HepG2 (cell line): ENCODE results near the gene WNT10A. TPM values are rescaled to one million over a fixed set of nuclear protein-coding genes. Genes with fewer than 3 reads are reported as not detected.
A peak's percentile ranks its signal among the peaks of the same experiment; 100 is the strongest.

Experiments
- ATAC-seq: fragments of 200-7000 bp; cut with Tn5 transposase; 3 replicates; pipeline ENCODE4 v1.9.1; 2020; ENCODE audit warnings: mild to moderate bottlenecking, moderate library complexity
- BruUV-seq: library from RNA; stranded (reverse); fragments of 400-500 nt; replicated peaks from 2 replicates; lab custom pipeline; 2021; lab: Mats Ljungman, UMichigan
- CTCF ChIA-PET: fragments of 300-600 bp; formaldehyde crosslinking; extraction: SDS; loops from one replicate; lab custom pipeline; 2021; ENCODE audit warnings: low total read pairs, inconsistent platforms, low intra/inter-chr PET ratio; lab: Yijun Ruan, JAX
- POLR2A ChIA-PET: fragments of 350-600 bp; sonication (Branson Sonifier 250); formaldehyde crosslinking; loops from one replicate; lab custom pipeline; 2020; ENCODE audit warnings: antibody characterized with exemption, inconsistent platforms; lab: Yijun Ruan, JAX
- DNase-seq: peaks from one replicate; pipeline ENCODE4 v3.0.0-alpha.2; 2015; ENCODE audit warnings: low spot score
- FAIRE-seq: peaks from 3 replicates; lab custom pipeline; 2011; peaks lifted over from hg19 to GRCh38; lab: Jason Lieb, UNC
- H2AFZ ChIP-seq: one replicate; pipeline ENCODE4 v1.6.1; 2011; ENCODE audit warnings: low read length, inconsistent platforms
- H3K27ac ChIP-seq: fragments of 300-600 bp; 3 replicates; pipeline ENCODE4 v1.8.0; 2011; ENCODE audit warnings: mixed run types, mild to moderate bottlenecking, mixed read lengths, low read length, inconsistent platforms; ENCODE audit not compliant: insufficient read depth; ENCODE audit errors: extremely low read length
- H3K27me3 ChIP-seq, 2 experiments: fragments of 200-600 bp in 1 of 2; 2 replicates in 1 of 2; 3 replicates in 1 of 2; pipeline versions ENCODE4 v1.6.0 to v1.8.0; 2011; ENCODE audit warnings: low read length in 2 of 2, mild to moderate bottlenecking in 2 of 2, moderate library complexity in 2 of 2, inconsistent platforms in 1 of 2; ENCODE audit not compliant: insufficient read depth in 2 of 2, control insufficient read depth in 1 of 2
- H3K36me3 ChIP-seq, 2 experiments: fragments of 200-600 bp in 1 of 2; replicated peaks in 1 of 2; 2 replicates in 1 of 2; 3 replicates in 1 of 2; pipeline versions ENCODE4 v1.5.1 to v1.8.0; 2011; ENCODE audit warnings: low read length in 2 of 2, inconsistent platforms in 1 of 2; ENCODE audit not compliant: insufficient read depth in 2 of 2, control insufficient read depth in 1 of 2
- H3K4me1 ChIP-seq: 2 replicates; pipeline ENCODE4 v1.5.1; 2012; ENCODE audit warnings: low read length, inconsistent platforms; ENCODE audit not compliant: insufficient read depth
- H3K4me2 ChIP-seq: 2 replicates; pipeline ENCODE4 v1.6.0; 2011; ENCODE audit warnings: low read depth, low read length, inconsistent platforms
- H3K4me3 ChIP-seq, 3 experiments: fragments of 200-600 bp in 1 of 3; sonication (generic), shearing (Covaris generic) in 1 of 3; replicated peaks in 1 of 3; 2 replicates each; pipeline ENCODE4 v1.5.1; 2011 to 2016; ENCODE audit warnings: low read length in 3 of 3, inconsistent platforms in 2 of 3, low read depth in 2 of 3, mild to moderate bottlenecking in 2 of 3, control low read depth in 1 of 3, mixed read lengths in 1 of 3; ENCODE audit not compliant: insufficient read depth in 1 of 3
- H3K79me2 ChIP-seq: one replicate; pipeline ENCODE4 v1.6.1; 2011; ENCODE audit warnings: low read length, inconsistent platforms; ENCODE audit not compliant: insufficient read depth
- H3K9ac ChIP-seq: 2 replicates; pipeline ENCODE4 v1.6.0; 2011; ENCODE audit warnings: mild to moderate bottlenecking, low read depth, low read length, inconsistent platforms; ENCODE audit not compliant: insufficient read depth
- H3K9me3 ChIP-seq: 2 replicates; pipeline ENCODE4 v1.5.1; 2012; ENCODE audit warnings: mild to moderate bottlenecking, low read length
- H4K20me1 ChIP-seq: 2 replicates; pipeline ENCODE4 v1.6.0; 2011; ENCODE audit warnings: inconsistent platforms, mild to moderate bottlenecking, low read length, moderate library complexity; ENCODE audit not compliant: insufficient read depth
- ATAD3A ChIP-seq: sonication (generic); formaldehyde crosslinking; IDR thresholded peaks from 2 replicates; pipeline ENCODE4 v1.4.0; 2020; ENCODE audit warnings: missing genetic modification reagents
- CCDC6 ChIP-seq: sonication (generic); formaldehyde crosslinking; IDR thresholded peaks from 2 replicates; pipeline ENCODE4 v1.8.1; 2022; ENCODE audit warnings: mild to moderate bottlenecking, missing genetic modification reagents, moderate library complexity
- E2F5 ChIP-seq: sonication (generic); formaldehyde crosslinking; conservative IDR thresholded peaks from 2 replicates; pipeline ENCODE4 v1.4.0; 2020; ENCODE audit warnings: missing genetic modification reagents
- FOXP1 ChIP-seq, 2 experiments: fragments of 450-650 bp in 1 of 2; IDR thresholded peaks; 2 replicates each; pipeline ENCODE4 v1.6.1; 2017 to 2018; ENCODE audit warnings: antibody characterized with exemption in 1 of 2
- MBD4 ChIP-seq: IDR thresholded peaks from 2 replicates; pipeline ENCODE4 v1.6.1; 2012; ENCODE audit warnings: low read length, inconsistent platforms, borderline replicate concordance
- MED1 ChIP-seq: sonication (generic); formaldehyde crosslinking; IDR thresholded peaks from 2 replicates; pipeline ENCODE4 v1.4.0; 2020; ENCODE audit warnings: missing genetic modification reagents
- NR2C2 ChIP-seq: sonication (generic); formaldehyde crosslinking; IDR thresholded peaks from 2 replicates; pipeline ENCODE4 v1.4.0; 2020; ENCODE audit warnings: missing genetic modification reagents, mild to moderate bottlenecking, moderate library complexity, borderline replicate concordance
- NRL ChIP-seq: sonication (generic); formaldehyde crosslinking; IDR thresholded peaks from 2 replicates; pipeline ENCODE4 v1.5.0; 2020; ENCODE audit warnings: missing genetic modification reagents, mild to moderate bottlenecking, moderate library complexity, borderline replicate concordance
- ZBTB14 ChIP-seq: sonication (generic); formaldehyde crosslinking; IDR thresholded peaks from 2 replicates; pipeline ENCODE4 v1.4.0; 2020; ENCODE audit warnings: missing genetic modification reagents
- ZBTB33 ChIP-seq: sonication (generic); formaldehyde crosslinking; IDR thresholded peaks from 2 replicates; pipeline ENCODE4 v1.4.0; 2020; ENCODE audit warnings: missing genetic modification reagents
- ZBTB42 ChIP-seq: sonication (generic); formaldehyde crosslinking; IDR thresholded peaks from 2 replicates; pipeline ENCODE4 v1.5.0; 2020; ENCODE audit warnings: mild to moderate bottlenecking, missing genetic modification reagents
- ZNF354B ChIP-seq: sonication (generic); formaldehyde crosslinking; IDR thresholded peaks from 2 replicates; pipeline ENCODE4 v1.8.0; 2022; ENCODE audit warnings: mild to moderate bottlenecking, missing genetic modification reagents
- ZNF430 ChIP-seq: sonication (generic); formaldehyde crosslinking; IDR thresholded peaks from 2 replicates; pipeline ENCODE4 v1.9.0; 2021; ENCODE audit warnings: mild to moderate bottlenecking, missing genetic modification reagents
- ZNF546 ChIP-seq: sonication (generic); formaldehyde crosslinking; conservative IDR thresholded peaks from 2 replicates; pipeline ENCODE4 v1.8.1; 2023; ENCODE audit warnings: mild to moderate bottlenecking, missing genetic modification reagents
- ZNF550 ChIP-seq: sonication (generic); formaldehyde crosslinking; IDR thresholded peaks from 2 replicates; pipeline ENCODE4 v1.4.0; 2020; ENCODE audit warnings: mild to moderate bottlenecking, missing genetic modification reagents, borderline replicate concordance
- ZNF616 ChIP-seq: sonication (generic); formaldehyde crosslinking; IDR thresholded peaks from 2 replicates; pipeline ENCODE4 v1.5.0; 2020; ENCODE audit warnings: low read depth, mild to moderate bottlenecking, missing genetic modification reagents
- ZNF639 ChIP-seq: conservative IDR thresholded peaks from 2 replicates; pipeline ENCODE4 v1.6.1; 2018; ENCODE audit warnings: missing genetic modification reagents
- ZNF670 ChIP-seq: sonication (generic); formaldehyde crosslinking; IDR thresholded peaks from 2 replicates; pipeline ENCODE4 v1.8.0; 2022; ENCODE audit warnings: mild to moderate bottlenecking, missing genetic modification reagents, borderline replicate concordance
- ZSCAN22 ChIP-seq: sonication (generic); formaldehyde crosslinking; IDR thresholded peaks from 2 replicates; pipeline ENCODE4 v1.4.0; 2020; ENCODE audit warnings: mild to moderate bottlenecking, missing genetic modification reagents
- WGBS: methylation state at CpG from one replicate; pipeline ENCODE4 v1.1.6; 2017; ENCODE audit warnings: low lambda C conversion rate; 5-methylcytosine and 5-hydroxymethylcytosine counted together
- in situ Hi-C: cut with HindIII; loops from 2 replicates; pipeline ENCODE4 v1.10.0; 2017; ENCODE audit warnings: low pct_unique_long_range_greater_than_20kb; ENCODE audit not compliant: extremely low pct_ligation_motif_present
- intact Hi-C: fragments of 100-400 bp; cut with micrococcal nuclease; formaldehyde crosslinking; loops from one replicate; pipeline ENCODE4 v1.10.0; 2022; ENCODE audit not compliant: unreplicated experiment
- polyA plus RNA-seq, 8 experiments: library from polyadenylated mRNA; depleted of rRNA in 3 of 8; stranded (reverse) in 7 of 8; unstranded in 1 of 8; fragments of >200 nt; fragmentation: Illumina TruSeq in 4 of 8; extraction: Trizol in 4 of 8; gene quantifications; 2 replicates each; pipeline versions ENCODE4 v1.2.1 to v1.2.3, GENCODE V29; 2011 to 2016; ENCODE audit warnings: low read depth in 4 of 8, missing spikeins in 1 of 8, mixed read lengths in 1 of 8; ENCODE audit not compliant: insufficient read depth in 1 of 8
- total RNA-seq, 5 experiments: library from RNA; depleted of rRNA; stranded (reverse); fragments of >200 nt; fragmentation: Illumina TruSeq; extraction: Trizol; gene quantifications; 2 replicates each; pipeline ENCODE4 v1.2.3, GENCODE V29; 2016; ENCODE audit warnings: low read depth in 1 of 5

The WNT10A gene
- total and polyA plus RNA-seq, 2 of the 13 experiments (the other 11 are each of a cell fraction or from before 2014, with no cell fraction given), result 0.03 TPM; not detected in 1

GRCh38 chr2:218852911-218853667, 27.6 kb upstream of the WNT10A start:
- CTCF ChIA-PET, result interaction anchor here (0.6 to 2.5 kb wide), 3 partner anchors 23 to 205 kb away, joined by 3 to 32 read pairs (median 9); no protein-coding TSS in a partner anchor
- FAIRE-seq (peak; percentile 95), DNase-seq (peak; percentile 61), ATAC-seq (peak; percentile 69)
- intact Hi-C loops (loop anchor here (1.0 kb wide), 1 partner anchor 45 kb away; no protein-coding TSS in a partner anchor), in situ Hi-C loops (no loop called here)
- H3K79me2 ChIP-seq, result no peaks in the 10 kb centered on the region
- no TSS peak for BruUV-seq
- H3K4me2 ChIP-seq, result peak overlapping the region; percentile 40; the same call in 1 of the 2 replicates
- no peaks in the 10 kb centered on the region for H3K9me3 ChIP-seq
- no peak overlapping the region for H3K9ac ChIP-seq
- POLR2A ChIA-PET, result no interaction called here
- no peak overlapping the region for H2AFZ ChIP-seq
- 23% methylated on average over 16 of the region's 16 CpGs for WGBS
- no peak overlapping the region for H3K27ac ChIP-seq
- peaks cover 8 to 74% of the 10 kb centered on the region in 2 experiments; a peak in 4 of 5 replicates for H3K27me3 ChIP-seq
- peaks cover 30% of the 10 kb centered on the region for H3K4me1 ChIP-seq
- no peak overlapping the region for H3K4me3 ChIP-seq
- H4K20me1 ChIP-seq, result no peaks in the 10 kb centered on the region; the same call in 1 of the 2 replicates
- no peaks in the 10 kb centered on the region for H3K36me3 ChIP-seq
- TF ChIP-seq ZNF354B (no peak), ZNF550 (CRISPR knock-in tag) (no peak), ZBTB14 (CRISPR knock-in tag) (0 out of 2 replicates have a peak, but pooled peaks have one; percentile 29), ZNF639 (CRISPR knock-in tag) (no peak), CCDC6 (CRISPR knock-in tag) (no peak), MBD4 (no peak), ATAD3A (CRISPR knock-in tag) (no peak), E2F5 (CRISPR knock-in tag) (no peak), ZNF616 (no peak), FOXP1 (IDR thresholded peaks at IDR 0.05) (no peak), FOXP1 (CRISPR knock-in tag; IDR thresholded peaks at IDR 0.05) (no peak), NRL (CRISPR knock-in tag) (no peak), ZBTB42 (no peak), NR2C2 (CRISPR knock-in tag) (no peak), MED1 (CRISPR knock-in tag) (0 out of 2 replicates have a peak, but pooled peaks have one; percentile 19), ZSCAN22 (CRISPR knock-in tag) (no peak), ZNF670 (CRISPR knock-in tag) (no peak), ZNF546 (CRISPR knock-in tag) (no peak), ZBTB33 (no peak), ZNF430 (no peak)
